Heart right ventricle (tissue), 16 donors: ENCODE measurements around the gene RSBN1L. TPM values are rescaled to one million over a fixed set of nuclear protein-coding genes. Genes with fewer than 3 reads are reported as not detected.

Experiments used
- ATAC-seq, 8 donors: fragments of 200-7000 bp; cut with Tn5 transposase; one replicate each; pipeline ENCODE4 v1.9.1; 2020; ENCODE audit warnings: mild to moderate bottlenecking in 8 of 8, moderate library complexity in 8 of 8, moderate number of reproducible peaks in 1 of 8
- DNase-seq, 2 donors: peaks; one replicate each; pipeline ENCODE4 v3.0.0-alpha.2; 2020
- H3K27ac ChIP-seq, 10 donors: fragments of 200-600 bp; sonication (generic) in 2 of 10; one replicate each; pipeline versions ENCODE4 v1.5.0 to v1.8.0; 2020 to 2022; ENCODE audit warnings: mild to moderate bottlenecking in 3 of 10
- H3K27me3 ChIP-seq, 7 donors: fragments of 200-600 bp; one replicate each; pipeline ENCODE4 v1.8.0; 2021 to 2022; ENCODE audit warnings: mild to moderate bottlenecking in 2 of 7
- H3K36me3 ChIP-seq, 9 donors: fragments of 200-600 bp; sonication (generic) in 1 of 9; one replicate each; pipeline versions ENCODE4 v1.5.0 to v1.8.0; 2020 to 2022; ENCODE audit warnings: mild to moderate bottlenecking in 2 of 9
- H3K4me1 ChIP-seq, 9 donors: fragments of 200-600 bp; sonication (generic) in 1 of 9; one replicate each; pipeline versions ENCODE4 v1.5.0 to v1.8.0; 2020 to 2022; ENCODE audit warnings: mild to moderate bottlenecking in 4 of 9
- H3K4me3 ChIP-seq, 10 donors: fragments of 200-600 bp; sonication (generic) in 2 of 10; one replicate each; pipeline versions ENCODE4 v1.5.0 to v1.8.0; 2020 to 2022; ENCODE audit warnings: mild to moderate bottlenecking in 7 of 10, moderate library complexity in 2 of 10
- H3K9me3 ChIP-seq, 11 donors: fragments of 200-600 bp in 10 of 11; sonication (generic) in 2 of 11; one replicate each; pipeline versions ENCODE4 v1.5.0 to v1.8.0; 2013 to 2022; ENCODE audit warnings: mild to moderate bottlenecking in 2 of 11, control low read depth in 1 of 11, moderate library complexity in 1 of 11
- whole genome bisulfite sequencing, 2 donors: extraction: QIAGEN DNeasy Blood & Tissue Kit; methylation state at CpG; one replicate each; pipeline ENCODE4 v1.1.7; 2013; ENCODE audit warnings: inconsistent platforms in 1 of 2; 5-methylcytosine and 5-hydroxymethylcytosine counted together
- intact Hi-C, 10 donors: fragments of 100-400 bp; cut with DNase I; formaldehyde crosslinking; loops; one replicate each; pipeline versions ENCODE4 v1.11.1 to v1.14.2; 2022
- polyA plus RNA-seq, 2 donors: library from polyadenylated mRNA; stranded (reverse); fragments of 200-250 nt; gene quantifications; one replicate each; pipeline ENCODE4 v1.2.3, GENCODE V29; 2013
- total RNA-seq, 10 donors: library from RNA; stranded (reverse); fragmentation: NEBNext Ultra II Directional in 3 of 10; extraction: Animal tissue kit (Norgen Biotek cat#: 25700) in 3 of 10; gene quantifications; one replicate each; pipeline versions ENCODE4 v1.2.1 to v1.2.4, GENCODE V29; 2021 to 2023
- TF ChIP-seq, protein P1 (sequence below), 9 donors: fragments of 200-600 bp; sonication (generic) in 2 of 9; IDR thresholded peaks; one replicate each; pipeline versions ENCODE4 v1.5.0 to v1.8.0; 2021 to 2022; ENCODE audit warnings: antibody characterized with exemption in 9 of 9, mild to moderate bottlenecking in 5 of 9, moderate library complexity in 1 of 9
- donor health status: Arrhythmogenic right ventricular cardiomyopathy.
- donor health status: ischemic (EF 13 %, LVEDD 7.1; RV severe dilation, severe dysfunction).
- donor health status: healthy with polysubstance abuse.
- donor health status: DM: no; HTN: yes; CAD: no.
- donor health status: DM: no; HTN: no; CAD: no.
- donor health status: ischemic (EF 25% LVEDD 6.9; RV normal size, moderate dysfunction).
- donor health status: ischemic (EF 25% LVEDD 5.7; RV mildly dilated, moderate dysfunction).
- donor health status: healthy.
- donor health status: DM: yes; HTN: yes; CAD: no.
- donor health status: Ischemic cardiomyopathy.
- donor health status: ischemic (EF 35%, LVEDD 5.7; RV mildly dilated, moderate dysfunction).
- donor health status: nonischemic (EF 11% LVEDD 7.7; RV severe dilation, severe dysfunction).
- donor health status: DM: yes; HTN: yes; CAD: no.
- donor health status: PGD.
- donor health status: ischemic (EF 29% LVEDD 5.4; RV normal size, mild dysfunction).
- donor health status: nonischemic (EF 23%, LVEDD 6.1; RV moderate dilation, normal function).

RSBN1L gene
- total and polyA plus RNA-seq, 12 donors = 3.3 to 11.8 (median 9.6) TPM

DNA sequence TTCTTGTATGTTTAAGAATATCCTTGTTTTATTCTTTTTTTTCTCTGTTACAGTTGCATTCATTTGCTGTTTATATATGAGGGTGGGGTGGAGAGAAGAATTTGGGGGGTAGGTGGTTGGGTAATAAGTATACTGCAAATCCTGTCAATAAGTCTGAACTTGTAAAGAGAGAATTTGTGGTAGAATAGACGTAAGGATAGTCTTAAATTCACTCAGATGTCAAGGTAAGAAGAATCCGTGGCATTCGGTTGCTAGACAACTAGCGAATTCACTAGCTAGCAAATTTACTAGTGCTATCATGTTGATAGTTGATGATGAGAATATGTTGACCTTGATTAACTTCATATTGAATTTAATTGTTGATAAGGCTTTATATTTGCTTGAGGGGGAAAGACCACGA lies 40.7 kb downstream of the RSBN1L start:
- Histone ChIP-seq H3K27me3 (no peaks in the 10 kb centered on the region), H3K36me3 (peaks cover 0 to 30% (median 0%) of the 10 kb centered on the region in 9 donors), H3K9me3 (no peaks in the 10 kb centered on the region), H3K4me1 (peaks cover 0 to 25% (median 13%) of the 10 kb centered on the region in 9 donors), H3K4me3 (no peak overlapping the region), H3K27ac (no peak overlapping the region)
- intact Hi-C loops = loop anchor here in 1 of 10 donors (5.0 kb wide), 1 partner anchor 40 kb away; the partner anchor contains the start of gene RSBN1L
- no peak for ATAC-seq
- WGBS, 2 donors = 83 to 92% methylated on average over 5 of the region's 5 CpGs
- no peak for DNase-seq
- TF ChIP-seq, protein P1, sequence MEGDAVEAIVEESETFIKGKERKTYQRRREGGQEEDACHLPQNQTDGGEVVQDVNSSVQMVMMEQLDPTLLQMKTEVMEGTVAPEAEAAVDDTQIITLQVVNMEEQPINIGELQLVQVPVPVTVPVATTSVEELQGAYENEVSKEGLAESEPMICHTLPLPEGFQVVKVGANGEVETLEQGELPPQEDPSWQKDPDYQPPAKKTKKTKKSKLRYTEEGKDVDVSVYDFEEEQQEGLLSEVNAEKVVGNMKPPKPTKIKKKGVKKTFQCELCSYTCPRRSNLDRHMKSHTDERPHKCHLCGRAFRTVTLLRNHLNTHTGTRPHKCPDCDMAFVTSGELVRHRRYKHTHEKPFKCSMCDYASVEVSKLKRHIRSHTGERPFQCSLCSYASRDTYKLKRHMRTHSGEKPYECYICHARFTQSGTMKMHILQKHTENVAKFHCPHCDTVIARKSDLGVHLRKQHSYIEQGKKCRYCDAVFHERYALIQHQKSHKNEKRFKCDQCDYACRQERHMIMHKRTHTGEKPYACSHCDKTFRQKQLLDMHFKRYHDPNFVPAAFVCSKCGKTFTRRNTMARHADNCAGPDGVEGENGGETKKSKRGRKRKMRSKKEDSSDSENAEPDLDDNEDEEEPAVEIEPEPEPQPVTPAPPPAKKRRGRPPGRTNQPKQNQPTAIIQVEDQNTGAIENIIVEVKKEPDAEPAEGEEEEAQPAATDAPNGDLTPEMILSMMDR (IDR thresholded peaks at IDR 0.05) = no peak

DNA sequence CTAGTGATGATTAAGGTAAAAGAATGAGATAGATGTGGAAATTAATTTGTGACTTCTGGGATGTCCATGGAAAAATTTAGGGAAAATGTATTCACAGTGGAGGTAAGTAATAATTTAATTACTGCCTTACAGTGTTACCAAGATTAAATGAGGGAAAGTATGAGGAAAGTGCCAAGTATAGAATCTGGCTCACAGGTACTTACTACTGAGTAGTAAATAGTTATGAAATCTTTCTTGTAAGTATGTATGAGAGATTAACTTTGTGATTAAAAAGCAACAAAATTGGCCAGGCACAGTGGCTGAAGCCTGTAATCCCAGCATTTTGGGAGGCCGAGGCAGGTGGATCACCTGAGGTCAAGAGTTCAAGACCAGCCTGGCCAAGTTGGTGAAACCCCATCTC lies 42.1 kb downstream of the RSBN1L start:
- WGBS, 2 donors = 90 to 100% methylated on average over 1 of the region's 1 CpG
- TF ChIP-seq, protein P1 (IDR thresholded peaks at IDR 0.05) = no peak
- intact Hi-C loops = loop anchor here in 1 of 10 donors (5.0 kb wide), 1 partner anchor 41 kb away; the partner anchor contains the start of gene RSBN1L
- ATAC-seq = no peak
- Histone ChIP-seq H3K4me3 (no peak overlapping the region), H3K4me1 (peaks cover 0 to 25% (median 13%) of the 10 kb centered on the region in 9 donors), H3K27me3 (no peaks in the 10 kb centered on the region), H3K27ac (no peak overlapping the region), H3K9me3 (no peaks in the 10 kb centered on the region), H3K36me3 (peaks cover 0 to 40% (median 0%) of the 10 kb centered on the region in 9 donors)
- DNase-seq = no peak

DNA sequence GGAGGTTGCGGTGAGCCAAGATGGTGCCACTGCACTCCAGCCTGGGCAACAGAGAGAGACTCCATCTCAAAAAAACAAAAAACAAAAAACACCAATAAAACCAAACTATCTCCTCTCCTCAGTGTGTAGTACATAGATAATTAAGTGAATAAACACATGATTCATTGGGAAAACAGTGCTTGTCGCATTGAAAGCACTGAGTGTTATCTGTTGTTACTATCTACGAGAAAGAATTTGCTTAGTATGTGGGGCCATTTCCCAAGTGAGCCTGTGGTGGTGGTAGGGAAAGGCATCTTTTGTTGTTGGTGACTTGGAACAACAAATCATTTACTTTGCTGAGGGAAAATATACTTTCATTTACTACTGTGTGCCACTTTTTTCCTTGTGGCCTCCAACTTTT lies 42.6 kb downstream of the RSBN1L start:
- TF ChIP-seq, protein P1 (IDR thresholded peaks at IDR 0.05) = no peak
- Histone ChIP-seq H3K4me3 (no peak overlapping the region), H3K27ac (no peak overlapping the region), H3K4me1 (peaks cover 0 to 25% (median 13%) of the 10 kb centered on the region in 9 donors), H3K36me3 (peaks cover 0 to 43% (median 0%) of the 10 kb centered on the region in 9 donors), H3K9me3 (no peaks in the 10 kb centered on the region), H3K27me3 (no peaks in the 10 kb centered on the region)
- ATAC-seq (no peak), DNase-seq (no peak)
- intact Hi-C loops = loop anchor here in 1 of 10 donors (5.0 kb wide), 1 partner anchor 42 kb away; the partner anchor contains the start of gene RSBN1L
- 80 to 82% methylated on average over 3 of the region's 3 CpGs for WGBS, 2 donors

- TF ChIP-seq, protein P1 (IDR thresholded peaks at IDR 0.05) = no peak
- ATAC-seq (no peak), DNase-seq (no peak)
- Histone ChIP-seq H3K36me3 (peaks cover 0 to 50% (median 0%) of the 10 kb centered on the region in 9 donors), H3K9me3 (no peaks in the 10 kb centered on the region), H3K27ac (no peak overlapping the region), H3K4me1 (peaks cover 0 to 14% (median 6%) of the 10 kb centered on the region in 9 donors), H3K27me3 (no peaks in the 10 kb centered on the region), H3K4me3 (no peak overlapping the region)
- intact Hi-C loops = no loop called here
- 81 to 84% methylated on average over 1 of the region's 1 CpG for WGBS, 2 donors
Observed at GRCh38 chr7:77740257-77740656, 44.0 kb downstream of the RSBN1L start.
